Parathyroid adenoma (tissue), 2 donors: ENCODE results near the gene SOBP.

Source experiments
- H2AFZ ChIP-seq: fragments of 300-600 bp; sonication (generic); one replicate; pipeline ENCODE4 v1.7.0; 2017; ENCODE audit warnings: antibody characterized with exemption, mild to moderate bottlenecking
- H3K27ac ChIP-seq: fragments of 300-600 bp; sonication (generic); one replicate; pipeline ENCODE4 v1.7.0; 2017
- H3K27me3 ChIP-seq: fragments of 300-600 bp; sonication (generic); one replicate; pipeline ENCODE4 v1.7.0; 2017; ENCODE audit warnings: low read length; ENCODE audit not compliant: control insufficient read depth, insufficient read depth
- H3K36me3 ChIP-seq: fragments of 300-600 bp; sonication (generic); one replicate; pipeline ENCODE4 v1.7.0; 2017; ENCODE audit warnings: low read length; ENCODE audit not compliant: control insufficient read depth, insufficient read depth
- H3K4me1 ChIP-seq: fragments of 300-600 bp; sonication (generic); one replicate; pipeline ENCODE4 v1.7.0; 2017; ENCODE audit warnings: control low read depth
- H3K4me2 ChIP-seq: fragments of 300-600 bp; sonication (generic); one replicate; pipeline ENCODE4 v1.7.0; 2017; ENCODE audit warnings: low read length
- H3K4me3 ChIP-seq: fragments of 300-600 bp; sonication (generic); one replicate; pipeline ENCODE4 v1.7.0; 2017; ENCODE audit warnings: low read depth, low read length
- H3K79me2 ChIP-seq: fragments of 300-600 bp; sonication (generic); one replicate; pipeline ENCODE4 v1.7.0; 2017; ENCODE audit warnings: control low read depth
- H3K9ac ChIP-seq: fragments of 300-600 bp; sonication (generic); one replicate; pipeline ENCODE4 v1.7.0; 2017; ENCODE audit warnings: mild to moderate bottlenecking
- H3K9me3 ChIP-seq: fragments of 300-600 bp; sonication (generic); one replicate; pipeline ENCODE4 v1.7.0; 2017; ENCODE audit warnings: low read length; ENCODE audit not compliant: control insufficient read depth
- TF ChIP-seq, protein P1 (sequence below): fragments of 300-600 bp; sonication (generic); IDR thresholded peaks from one replicate; pipeline ENCODE4 v1.7.0; 2017; ENCODE audit warnings: antibody characterized with exemption, mild to moderate bottlenecking
- donor health status: primary hyperparathyroidism.

SOBP gene

DNA sequence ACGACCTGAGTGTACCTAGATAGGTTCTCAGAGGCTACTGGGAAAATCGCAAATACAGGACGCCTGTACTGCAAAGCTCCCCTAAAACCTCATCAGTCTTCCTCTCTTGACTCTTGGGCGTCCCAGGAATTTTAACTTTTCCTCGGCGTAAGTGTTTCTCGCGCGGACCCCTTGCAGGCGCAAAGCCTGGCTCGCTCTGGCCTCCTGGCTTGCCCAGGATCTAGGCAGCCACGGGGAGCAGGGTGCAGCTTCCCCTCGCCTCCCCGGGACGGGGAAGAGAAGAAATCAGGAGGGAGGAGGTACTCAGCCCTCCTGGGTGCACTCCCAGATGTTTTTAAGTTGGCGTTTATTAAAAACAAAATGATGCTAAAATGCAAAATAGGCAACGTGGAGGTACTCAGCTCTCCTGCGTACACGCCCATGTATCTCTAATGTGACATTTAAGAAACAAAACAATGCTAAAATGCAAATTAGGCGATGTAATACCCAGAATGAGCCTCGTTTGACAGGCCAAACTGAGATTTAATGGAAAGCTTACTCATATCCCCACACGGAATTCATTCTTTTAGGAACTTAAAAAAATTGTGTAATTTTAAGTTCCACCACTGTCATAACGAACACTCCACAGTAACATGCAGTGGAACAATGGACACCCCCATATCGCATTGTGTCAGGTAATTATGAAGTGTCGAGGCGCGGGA, 1.6 kb upstream of the SOBP start:
- H3K36me3 ChIP-seq = no peaks in the 10 kb centered on the region
- TF ChIP-seq, protein P1, sequence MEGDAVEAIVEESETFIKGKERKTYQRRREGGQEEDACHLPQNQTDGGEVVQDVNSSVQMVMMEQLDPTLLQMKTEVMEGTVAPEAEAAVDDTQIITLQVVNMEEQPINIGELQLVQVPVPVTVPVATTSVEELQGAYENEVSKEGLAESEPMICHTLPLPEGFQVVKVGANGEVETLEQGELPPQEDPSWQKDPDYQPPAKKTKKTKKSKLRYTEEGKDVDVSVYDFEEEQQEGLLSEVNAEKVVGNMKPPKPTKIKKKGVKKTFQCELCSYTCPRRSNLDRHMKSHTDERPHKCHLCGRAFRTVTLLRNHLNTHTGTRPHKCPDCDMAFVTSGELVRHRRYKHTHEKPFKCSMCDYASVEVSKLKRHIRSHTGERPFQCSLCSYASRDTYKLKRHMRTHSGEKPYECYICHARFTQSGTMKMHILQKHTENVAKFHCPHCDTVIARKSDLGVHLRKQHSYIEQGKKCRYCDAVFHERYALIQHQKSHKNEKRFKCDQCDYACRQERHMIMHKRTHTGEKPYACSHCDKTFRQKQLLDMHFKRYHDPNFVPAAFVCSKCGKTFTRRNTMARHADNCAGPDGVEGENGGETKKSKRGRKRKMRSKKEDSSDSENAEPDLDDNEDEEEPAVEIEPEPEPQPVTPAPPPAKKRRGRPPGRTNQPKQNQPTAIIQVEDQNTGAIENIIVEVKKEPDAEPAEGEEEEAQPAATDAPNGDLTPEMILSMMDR = no peak
- H3K4me2 ChIP-seq = peak overlapping the region; percentile 80
- H3K4me3 ChIP-seq = peak overlapping the region; percentile 54
- no peaks in the 10 kb centered on the region for H3K9me3 ChIP-seq
- peak overlapping the region; percentile 56 for H3K27ac ChIP-seq
- peaks cover 13% of the 10 kb centered on the region for H3K4me1 ChIP-seq
- H3K79me2 ChIP-seq = no peaks in the 10 kb centered on the region
- peak overlapping the region; percentile 92 for H2AFZ ChIP-seq
- no peaks in the 10 kb centered on the region for H3K27me3 ChIP-seq
- no peak overlapping the region for H3K9ac ChIP-seq

DNA sequence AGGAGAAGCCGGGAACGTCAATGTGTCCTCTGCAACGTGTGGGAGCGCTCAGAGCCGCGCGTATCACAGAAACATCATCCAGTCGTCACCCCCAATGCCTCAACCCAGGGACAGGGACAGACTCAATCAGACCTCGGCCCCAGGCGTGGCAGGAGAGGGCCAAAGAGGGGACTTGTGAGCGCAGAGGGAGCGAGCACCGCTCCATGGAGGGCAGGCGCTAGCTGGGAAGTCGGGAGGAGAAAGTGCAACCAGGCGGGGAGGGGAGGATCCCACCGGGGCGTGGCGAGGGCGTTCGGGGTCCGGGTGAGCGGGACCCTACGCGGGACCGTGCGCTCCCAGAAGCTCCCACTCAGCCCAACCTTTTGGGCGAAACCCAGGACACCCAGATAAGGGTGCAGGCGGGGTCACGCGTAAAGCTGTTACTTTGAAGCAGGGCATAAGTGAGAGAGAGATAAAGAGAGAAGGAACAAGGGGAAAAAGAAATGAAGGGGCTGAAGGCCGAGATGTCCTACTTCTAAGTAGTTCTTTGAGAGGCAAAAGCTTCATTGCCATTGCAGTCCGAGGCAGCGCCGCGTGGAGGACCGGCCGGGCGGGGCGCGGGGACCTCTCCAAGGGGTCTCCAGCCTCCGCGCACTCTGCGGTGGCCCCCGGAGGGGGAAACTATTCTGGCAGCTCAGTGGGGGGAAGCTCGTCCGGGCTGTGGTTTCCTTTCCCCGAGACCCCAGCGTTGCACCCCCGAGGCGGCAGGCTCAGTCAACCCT, 862 bp upstream of the SOBP start:
- TF ChIP-seq, protein P1 = no peak
- Histone ChIP-seq H3K9me3 (no peaks in the 10 kb centered on the region), H3K4me2 (peak overlapping the region; percentile 80), H3K27me3 (no peaks in the 10 kb centered on the region), H3K79me2 (peaks cover 2% of the 10 kb centered on the region), H3K27ac (peak overlapping the region; percentile 56), H2AFZ (peak overlapping the region; percentile 92), H3K4me3 (peak overlapping the region; percentile 54), H3K9ac (no peak overlapping the region), H3K36me3 (no peaks in the 10 kb centered on the region), H3K4me1 (peaks cover 20% of the 10 kb centered on the region)

DNA sequence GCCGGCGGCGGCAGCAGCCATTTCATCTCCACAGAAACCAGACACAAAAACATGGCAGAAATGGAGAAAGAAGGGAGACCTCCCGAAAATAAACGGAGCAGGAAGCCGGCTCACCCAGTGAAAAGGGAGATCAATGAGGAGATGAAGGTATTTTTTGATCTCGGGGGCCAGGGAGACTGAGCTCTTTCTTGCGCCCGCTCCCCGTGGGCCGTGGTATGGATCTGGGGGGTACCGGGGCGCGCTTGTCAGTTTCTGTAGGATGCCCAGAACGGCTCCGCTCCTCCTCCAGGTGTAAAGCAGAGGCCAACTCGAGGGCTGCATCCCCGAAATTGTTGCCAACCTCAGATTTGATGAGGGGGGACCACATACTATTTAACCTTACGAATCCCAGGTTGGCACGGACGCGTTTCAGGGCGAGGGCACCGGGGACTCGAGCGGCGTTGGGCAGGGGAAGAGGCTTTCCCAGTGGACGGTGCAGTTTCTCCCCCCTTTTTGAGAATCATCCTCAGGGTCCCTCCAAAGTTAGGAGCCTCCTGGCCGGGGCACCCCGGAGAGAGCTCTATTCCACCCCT, 735 bp downstream of the SOBP start:
- Histone ChIP-seq H3K4me3 (peak overlapping the region; percentile 75), H2AFZ (peak overlapping the region; percentile 98), H3K27me3 (no peaks in the 10 kb centered on the region), H3K9ac (peak overlapping the region; percentile 79), H3K4me1 (peaks cover 31% of the 10 kb centered on the region), H3K27ac (peak overlapping the region; percentile 92), H3K9me3 (no peaks in the 10 kb centered on the region), H3K36me3 (no peaks in the 10 kb centered on the region), H3K4me2 (peak overlapping the region; percentile 74), H3K79me2 (peaks cover 2% of the 10 kb centered on the region)
- TF ChIP-seq, protein P1 = no peak

DNA sequence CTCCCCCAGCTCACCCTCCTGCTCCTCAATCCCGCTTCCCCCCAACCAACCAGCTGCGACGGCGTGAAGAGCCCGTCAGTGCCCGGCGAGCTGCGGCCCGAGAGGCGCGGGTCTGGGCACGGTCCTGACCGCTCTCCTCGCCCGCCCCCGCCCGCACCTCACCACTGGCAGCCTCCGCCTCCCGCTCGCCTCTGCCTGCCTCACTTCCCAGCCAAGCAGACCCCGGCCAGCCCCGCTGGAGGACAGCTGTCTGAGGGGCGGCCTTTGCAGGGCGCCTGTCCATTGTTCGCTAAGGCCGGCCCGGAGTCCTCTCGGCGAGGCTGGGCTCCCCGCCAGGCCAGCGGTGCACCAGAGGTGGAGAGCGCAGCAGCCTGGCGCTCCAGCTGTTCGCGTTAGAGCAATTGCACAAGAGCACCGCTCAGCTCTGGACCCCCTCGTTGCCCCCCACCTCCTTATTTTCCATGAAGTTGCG, 1.3 kb downstream of the SOBP start:
- H3K9ac ChIP-seq = peak overlapping the region; percentile 13
- H3K4me3 ChIP-seq = peak overlapping the region; percentile 75
- no peaks in the 10 kb centered on the region for H3K9me3 ChIP-seq
- H3K4me2 ChIP-seq = peak overlapping the region; percentile 74
- TF ChIP-seq, protein P1 = no peak
- no peaks in the 10 kb centered on the region for H3K36me3 ChIP-seq
- peak overlapping the region; percentile 92 for H3K27ac ChIP-seq
- peak overlapping the region; percentile 98 for H2AFZ ChIP-seq
- H3K27me3 ChIP-seq = no peaks in the 10 kb centered on the region
- H3K4me1 ChIP-seq = peaks cover 35% of the 10 kb centered on the region
- peaks cover 2% of the 10 kb centered on the region for H3K79me2 ChIP-seq
